Lower lobe of right lung (tissue), 2 donors: ENCODE data around the gene VPS26C. TPM values are rescaled to one million over a fixed set of nuclear protein-coding genes. Genes with fewer than 3 reads are reported as not detected.
A peak's percentile ranks its signal among the peaks of the same experiment; 100 is the strongest.

ENCODE experiments used
- ATAC-seq, 2 donors: fragments of 200-7000 bp; cut with Tn5 transposase; one replicate each; pipeline ENCODE4 v1.9.1; 2020 to 2022; ENCODE audit warnings: mild to moderate bottlenecking in 2 of 2, moderate library complexity in 2 of 2
- DNase-seq: peaks from one replicate; pipeline ENCODE4 v3.0.0-alpha.2; 2020
- H3K27ac ChIP-seq: fragments of 200-600 bp; one replicate; pipeline ENCODE4 v1.8.0; 2022
- H3K27me3 ChIP-seq: fragments of 200-600 bp; one replicate; pipeline ENCODE4 v1.8.0; 2022; ENCODE audit warnings: low read depth
- H3K36me3 ChIP-seq: fragments of 200-600 bp; one replicate; pipeline ENCODE4 v1.8.0; 2022; ENCODE audit warnings: mild to moderate bottlenecking
- H3K4me1 ChIP-seq: fragments of 200-600 bp; one replicate; pipeline ENCODE4 v1.8.0; 2022
- H3K4me3 ChIP-seq: fragments of 200-600 bp; one replicate; pipeline ENCODE4 v1.8.0; 2022; ENCODE audit warnings: mild to moderate bottlenecking
- H3K9me3 ChIP-seq: fragments of 200-600 bp; one replicate; pipeline ENCODE4 v1.8.0; 2022
- intact Hi-C: fragments of 100-400 bp; cut with DNase I; formaldehyde crosslinking; loops from one replicate; pipeline ENCODE4 v1.11.0; 2022
- total RNA-seq: library from RNA; stranded (reverse); fragmentation: NEBNext Ultra II Directional; extraction: Animal tissue kit (Norgen Biotek cat#: 25700); gene quantifications from one replicate; pipeline ENCODE4 v1.2.1, GENCODE V29; 2021
- TF ChIP-seq, protein P1 (sequence below): fragments of 200-600 bp; IDR thresholded peaks from one replicate; pipeline ENCODE4 v1.8.0; 2022; ENCODE audit warnings: antibody characterized with exemption, mild to moderate bottlenecking
- donor health status: DM: no; HTN: yes; CAD: no; lungs with severe emphysema.

The VPS26C gene
- total RNA-seq, 1 donor from 2014 or later = 62.2 TPM

GRCh38 chr21:37182222-37182621 is 84.9 kb downstream of the VPS26C start:
- intact Hi-C loops = no loop called here
- ATAC-seq (no peak), DNase-seq (no peak)
- TF ChIP-seq, protein P1, sequence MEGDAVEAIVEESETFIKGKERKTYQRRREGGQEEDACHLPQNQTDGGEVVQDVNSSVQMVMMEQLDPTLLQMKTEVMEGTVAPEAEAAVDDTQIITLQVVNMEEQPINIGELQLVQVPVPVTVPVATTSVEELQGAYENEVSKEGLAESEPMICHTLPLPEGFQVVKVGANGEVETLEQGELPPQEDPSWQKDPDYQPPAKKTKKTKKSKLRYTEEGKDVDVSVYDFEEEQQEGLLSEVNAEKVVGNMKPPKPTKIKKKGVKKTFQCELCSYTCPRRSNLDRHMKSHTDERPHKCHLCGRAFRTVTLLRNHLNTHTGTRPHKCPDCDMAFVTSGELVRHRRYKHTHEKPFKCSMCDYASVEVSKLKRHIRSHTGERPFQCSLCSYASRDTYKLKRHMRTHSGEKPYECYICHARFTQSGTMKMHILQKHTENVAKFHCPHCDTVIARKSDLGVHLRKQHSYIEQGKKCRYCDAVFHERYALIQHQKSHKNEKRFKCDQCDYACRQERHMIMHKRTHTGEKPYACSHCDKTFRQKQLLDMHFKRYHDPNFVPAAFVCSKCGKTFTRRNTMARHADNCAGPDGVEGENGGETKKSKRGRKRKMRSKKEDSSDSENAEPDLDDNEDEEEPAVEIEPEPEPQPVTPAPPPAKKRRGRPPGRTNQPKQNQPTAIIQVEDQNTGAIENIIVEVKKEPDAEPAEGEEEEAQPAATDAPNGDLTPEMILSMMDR = no peak
- Histone ChIP-seq H3K4me3 (no peak overlapping the region), H3K36me3 (peaks cover 64% of the 10 kb centered on the region), H3K4me1 (no peaks in the 10 kb centered on the region), H3K9me3 (no peaks in the 10 kb centered on the region), H3K27me3 (no peaks in the 10 kb centered on the region), H3K27ac (no peak overlapping the region)

DNA sequence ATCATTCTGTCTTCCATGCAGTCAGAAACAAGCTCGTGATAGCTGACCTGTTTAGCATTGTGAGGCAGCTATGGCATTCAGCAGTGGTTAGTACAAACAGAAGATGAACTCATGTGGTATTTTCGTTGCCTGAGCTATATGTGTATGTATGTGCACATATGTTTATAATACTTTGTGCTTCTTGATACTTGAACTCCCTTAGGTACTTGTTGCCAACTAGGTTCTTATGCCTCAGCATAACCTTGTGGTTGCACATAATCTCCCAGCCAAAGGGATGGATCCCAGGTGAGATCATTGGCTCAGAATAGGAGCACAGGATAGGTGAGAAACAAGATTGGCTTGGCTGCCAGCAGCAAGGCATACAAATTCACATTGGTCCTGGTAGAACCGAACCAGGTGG is 86.1 kb downstream of the VPS26C start:
- H3K4me1 ChIP-seq = no peaks in the 10 kb centered on the region
- TF ChIP-seq, protein P1 = no peak
- H3K27ac ChIP-seq = no peak overlapping the region
- no peak for ATAC-seq
- H3K36me3 ChIP-seq = peaks cover 64% of the 10 kb centered on the region
- intact Hi-C loops = no loop called here
- no peak for DNase-seq
- no peaks in the 10 kb centered on the region for H3K9me3 ChIP-seq
- no peaks in the 10 kb centered on the region for H3K27me3 ChIP-seq
- no peak overlapping the region for H3K4me3 ChIP-seq

- DNase-seq (no peak), ATAC-seq (peak; percentile 35 to 69)
- Histone ChIP-seq H3K4me1 (no peaks in the 10 kb centered on the region), H3K27me3 (no peaks in the 10 kb centered on the region), H3K27ac (no peak overlapping the region), H3K4me3 (no peak overlapping the region), H3K9me3 (no peaks in the 10 kb centered on the region), H3K36me3 (peaks cover 82% of the 10 kb centered on the region)
- intact Hi-C loops = no loop called here
- TF ChIP-seq, protein P1 = no peak
These were observed 90.4 kb downstream of the VPS26C start for GRCh38 chr21:37176716-37177115.

Other genes starting within 250 kb of the VPS26C start
- gene PIGP, start 194.3 kb downstream of the VPS26C start, total RNA-seq = 28.7 TPM
- 93.0 TPM for gene TTC3, start 194.1 kb downstream of the VPS26C start, total RNA-seq
- 67.7 TPM for gene DYRK1A, start 99.4 kb upstream of the VPS26C start, total RNA-seq